Ectodermal cell (in vitro differentiated cells): ENCODE data around the gene ATE1.

ENCODE experiments used
- H3K27ac ChIP-seq: 2 replicates; pipeline ENCODE4 v1.7.0; 2013; ENCODE audit warnings: mild to moderate bottlenecking, low read depth, low read length; ENCODE audit not compliant: insufficient read depth, poor library complexity, severe bottlenecking
- H3K27me3 ChIP-seq: 2 replicates; pipeline ENCODE4 v1.7.0; 2013; ENCODE audit warnings: mild to moderate bottlenecking, low read length; ENCODE audit not compliant: insufficient read depth, control insufficient read depth, poor library complexity, severe bottlenecking
- H3K36me3 ChIP-seq: one replicate; pipeline ENCODE4 v1.7.0; 2013; ENCODE audit warnings: low read length; ENCODE audit not compliant: control insufficient read depth, insufficient read depth
- H3K4me1 ChIP-seq: one replicate; pipeline ENCODE4 v1.7.0; 2013; ENCODE audit warnings: low read length; ENCODE audit not compliant: control insufficient read depth, insufficient read depth
- H3K4me3 ChIP-seq: 2 replicates; pipeline ENCODE4 v1.7.0; 2013; ENCODE audit warnings: low read depth, low read length, control low read depth; ENCODE audit not compliant: insufficient read depth
- H3K9me3 ChIP-seq: 2 replicates; pipeline ENCODE4 v1.7.0; 2013; ENCODE audit warnings: mild to moderate bottlenecking, low read length, moderate library complexity; ENCODE audit not compliant: control insufficient read depth
- WGBS, 2 experiments: methylation state at CpG; one replicate each; pipeline ENCODE4 v1.1.7; 2013; ENCODE audit warnings: missing lambda C conversion rate in 2 of 2; 5-methylcytosine and 5-hydroxymethylcytosine counted together

Gene ATE1

DNA sequence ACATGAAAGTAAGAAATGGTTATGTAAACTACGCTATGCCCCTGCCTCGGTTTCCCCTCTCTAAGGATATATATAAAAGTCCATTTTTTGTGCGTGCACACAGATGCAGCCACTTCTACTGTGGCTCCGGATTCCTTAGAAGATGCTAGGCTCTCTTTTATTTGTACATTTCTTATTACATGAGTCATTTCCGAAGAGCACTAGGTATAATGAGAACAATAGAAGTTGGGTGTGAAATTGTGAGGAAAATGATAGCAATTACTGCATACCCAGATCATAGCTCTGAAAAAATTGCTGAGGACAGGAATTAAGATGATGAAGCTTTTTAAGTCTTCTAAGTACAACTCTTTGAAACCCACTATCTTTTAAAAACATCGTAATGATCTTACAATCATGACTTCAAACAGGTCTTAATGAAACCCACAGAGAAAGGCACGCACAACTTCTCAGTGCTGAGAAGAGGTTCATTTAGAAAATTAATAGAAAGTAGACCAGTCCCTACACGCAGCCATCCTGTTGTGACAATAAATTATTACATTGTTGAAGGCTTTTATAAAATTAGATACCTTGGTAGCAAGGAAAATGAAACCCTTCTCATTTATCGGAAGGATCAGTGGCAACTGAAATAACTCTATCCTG lies 233.4 kb downstream of the ATE1 start:
- Histone ChIP-seq H3K4me3 (no peak overlapping the region), H3K4me1 (peaks cover 31% of the 10 kb centered on the region), H3K27ac (no peak overlapping the region), H3K9me3 (no peaks in the 10 kb centered on the region), H3K27me3 (no peaks in the 10 kb centered on the region), H3K36me3 (no peaks in the 10 kb centered on the region)
- 89 to 91% methylated on average over 5 to 9 of the region's 9 CpGs for WGBS, 2 experiments

DNA sequence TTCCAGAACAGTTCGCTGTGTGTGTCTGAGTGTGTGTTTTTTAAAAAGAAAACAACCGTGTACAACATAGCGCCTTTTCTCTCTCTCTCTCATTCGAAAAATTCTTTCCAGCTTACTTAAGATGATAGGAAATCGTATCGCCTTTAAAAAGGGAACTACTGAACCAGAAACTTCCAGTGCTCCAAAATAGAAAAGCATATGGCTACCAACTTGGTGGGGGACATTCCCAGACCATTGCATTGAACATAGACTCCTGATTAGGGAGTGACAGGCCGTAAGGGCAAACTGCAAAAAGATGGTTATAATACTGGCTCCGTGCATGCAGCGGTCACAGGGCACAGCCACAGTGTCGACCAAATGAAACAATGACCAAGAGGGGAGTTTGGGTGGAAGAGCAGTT lies 235.2 kb downstream of the ATE1 start:
- peaks cover 30% of the 10 kb centered on the region for H3K4me1 ChIP-seq
- 94 to 95% methylated on average over 10 of the region's 10 CpGs for WGBS, 2 experiments

DNA sequence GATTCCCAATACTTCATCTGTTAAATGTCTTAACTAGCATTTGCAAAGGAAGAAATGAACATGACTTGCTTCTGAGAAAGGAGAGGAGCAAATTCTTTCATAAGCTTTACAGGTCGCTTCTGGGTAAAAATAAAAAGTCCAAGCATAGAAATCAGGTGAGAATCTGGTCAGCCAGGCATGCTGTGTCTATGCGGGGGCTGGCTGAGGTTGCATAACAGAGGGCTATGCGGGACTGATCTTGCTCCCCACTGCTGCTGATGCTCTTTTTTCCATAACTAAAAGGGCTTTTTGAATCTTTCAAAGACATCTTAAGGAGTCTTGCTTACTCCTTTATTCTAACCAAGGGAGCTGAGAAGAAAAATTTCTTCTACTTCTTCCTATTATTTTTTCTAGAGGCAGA lies 236.9 kb downstream of the ATE1 start:
- Histone ChIP-seq H3K9me3 (no peaks in the 10 kb centered on the region), H3K27me3 (no peaks in the 10 kb centered on the region), H3K4me1 (peaks cover 22% of the 10 kb centered on the region), H3K27ac (no peak overlapping the region), H3K4me3 (no peak overlapping the region), H3K36me3 (no peaks in the 10 kb centered on the region)
- 60 to 71% methylated on average over 3 of the region's 3 CpGs for WGBS, 2 experiments

More for the DNA sequence above, 235.2 kb downstream of the ATE1 start:
- Histone ChIP-seq H3K27ac (no peak overlapping the region), H3K4me3 (no peak overlapping the region), H3K9me3 (no peaks in the 10 kb centered on the region), H3K27me3 (no peaks in the 10 kb centered on the region), H3K36me3 (no peaks in the 10 kb centered on the region)
